ENCODE measurements around the gene GNAT1. TPM values are rescaled to one million over a fixed set of nuclear protein-coding genes. Genes with fewer than 3 reads are reported as not detected.
A peak's percentile ranks its signal among the peaks of the same experiment; 100 is the strongest.

GNAT1 gene
- total RNA-seq, 1 donor from 2014 or later: 0.12 TPM

DNA sequence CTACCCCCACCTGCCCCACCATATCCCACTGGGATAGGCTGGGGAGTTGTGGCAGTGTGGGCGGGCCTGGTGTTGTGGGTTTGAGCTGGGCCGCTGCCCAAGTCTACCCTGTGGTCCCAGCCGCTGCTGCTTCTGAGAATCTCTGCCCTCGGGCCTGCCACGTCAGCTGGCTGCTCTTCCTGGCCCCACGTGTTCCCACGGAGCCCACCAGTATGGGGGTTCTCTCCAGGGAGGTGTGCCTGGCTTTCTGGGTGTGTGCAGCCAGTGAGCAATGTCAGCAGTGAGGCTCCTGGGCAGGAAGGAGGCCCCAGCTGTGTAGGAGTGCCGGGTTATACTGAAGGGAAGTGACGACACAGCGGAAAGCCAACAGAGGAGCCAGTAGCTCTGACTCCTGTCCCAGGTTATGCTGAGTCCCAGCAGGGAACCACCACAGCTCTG, 55.1 kb downstream of the GNAT1 start:
- TF ChIP-seq, protein P1, sequence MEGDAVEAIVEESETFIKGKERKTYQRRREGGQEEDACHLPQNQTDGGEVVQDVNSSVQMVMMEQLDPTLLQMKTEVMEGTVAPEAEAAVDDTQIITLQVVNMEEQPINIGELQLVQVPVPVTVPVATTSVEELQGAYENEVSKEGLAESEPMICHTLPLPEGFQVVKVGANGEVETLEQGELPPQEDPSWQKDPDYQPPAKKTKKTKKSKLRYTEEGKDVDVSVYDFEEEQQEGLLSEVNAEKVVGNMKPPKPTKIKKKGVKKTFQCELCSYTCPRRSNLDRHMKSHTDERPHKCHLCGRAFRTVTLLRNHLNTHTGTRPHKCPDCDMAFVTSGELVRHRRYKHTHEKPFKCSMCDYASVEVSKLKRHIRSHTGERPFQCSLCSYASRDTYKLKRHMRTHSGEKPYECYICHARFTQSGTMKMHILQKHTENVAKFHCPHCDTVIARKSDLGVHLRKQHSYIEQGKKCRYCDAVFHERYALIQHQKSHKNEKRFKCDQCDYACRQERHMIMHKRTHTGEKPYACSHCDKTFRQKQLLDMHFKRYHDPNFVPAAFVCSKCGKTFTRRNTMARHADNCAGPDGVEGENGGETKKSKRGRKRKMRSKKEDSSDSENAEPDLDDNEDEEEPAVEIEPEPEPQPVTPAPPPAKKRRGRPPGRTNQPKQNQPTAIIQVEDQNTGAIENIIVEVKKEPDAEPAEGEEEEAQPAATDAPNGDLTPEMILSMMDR (IDR thresholded peaks at IDR 0.05; ENCODE audit: unreplicated experiment): peak; percentile 5
- H3K36me3 Mint-ChIP-seq (ENCODE audit: insufficient read depth): peaks cover 4% of the 10 kb centered on the region
- no peak for DNase-seq (ENCODE audit: low spot score, unreplicated experiment)
- peak overlapping the region; percentile 91 for H3K27ac Mint-ChIP-seq
- H3K4me1 Mint-ChIP-seq (ENCODE audit: low read depth): peaks cover 25% of the 10 kb centered on the region
- peak overlapping the region; percentile 24 for H3K4me3 Mint-ChIP-seq (ENCODE audit: low read depth)
- H3K27me3 Mint-ChIP-seq: no peaks in the 10 kb centered on the region
- H3K9me3 Mint-ChIP-seq (ENCODE audit: low read depth): no peaks in the 10 kb centered on the region

Small RNAs within 50 kb of the gene (microRNA-seq; reads per million reads assigned to microRNA genes)
- gene MIR566 (ENCODE audit: borderline number of aligned reads, unreplicated experiment) (not detected), gene MIR5787 (ENCODE audit: borderline number of aligned reads, unreplicated experiment) (not detected)

Other genes starting within 250 kb of the GNAT1 start
- gene RBM5, start 102.7 kb upstream of the GNAT1 start, total RNA-seq: 317 and 322 TPM in 2 replicates
- 23.6 and 26.5 TPM in 2 replicates for gene SEMA3F, start 36.3 kb upstream of the GNAT1 start, total RNA-seq
- 43.5 and 44.7 TPM in 2 replicates for gene SLC38A3, start 13.7 kb downstream of the GNAT1 start, total RNA-seq
- 158 and 171 TPM in 2 replicates for gene GNAI2, start 44.6 kb downstream of the GNAT1 start, total RNA-seq
- 24.6 and 27.6 TPM in 2 replicates for gene SEMA3B, start 77.5 kb downstream of the GNAT1 start, total RNA-seq
- gene LSMEM2, start 87.5 kb downstream of the GNAT1 start, total RNA-seq: not detected in 2 replicates
- gene IFRD2, start 100.8 kb downstream of the GNAT1 start, total RNA-seq: 49.0 and 58.7 TPM in 2 replicates
- gene HYAL3, start 107.8 kb downstream of the GNAT1 start, total RNA-seq: 3.2 and 3.6 TPM in 2 replicates
- gene NAA80, start 107.8 kb downstream of the GNAT1 start, total RNA-seq: 7.5 and 9.4 TPM in 2 replicates
- gene HYAL1, start 112.0 kb downstream of the GNAT1 start, total RNA-seq: 3.1 and 4.1 TPM in 2 replicates
- 74.3 and 77.9 TPM in 2 replicates for gene HYAL2, start 131.1 kb downstream of the GNAT1 start, total RNA-seq
- gene TUSC2, start 136.6 kb downstream of the GNAT1 start, total RNA-seq: 33.1 and 34.9 TPM in 2 replicates
- gene RASSF1, start 149.2 kb downstream of the GNAT1 start, total RNA-seq: 11.7 and 13.9 TPM in 2 replicates
- 0.86 and 2.2 TPM in 2 replicates for gene ZMYND10, start 154.1 kb downstream of the GNAT1 start, total RNA-seq
- 25.7 and 31.6 TPM in 2 replicates for gene NPRL2, start 159.2 kb downstream of the GNAT1 start, total RNA-seq
- gene CYB561D2, start 159.3 kb downstream of the GNAT1 start, total RNA-seq: 18.7 and 19.2 TPM in 2 replicates
- 32.7 and 33.0 TPM in 2 replicates for gene TMEM115, start 167.9 kb downstream of the GNAT1 start, total RNA-seq

Measured in progenitor cell of endocrine pancreas (in vitro differentiated cells).